HepG2 (cell line): ENCODE data around the gene FAM228B. TPM values are rescaled to one million over a fixed set of nuclear protein-coding genes. Genes with fewer than 3 reads are reported as not detected.
A peak's percentile ranks its signal among the peaks of the same experiment; 100 is the strongest.

Experiments used
- ATF7 ChIP-seq, 2 experiments: fragments of 450-650 bp in 1 of 2; sonication (generic) in 1 of 2; formaldehyde crosslinking in 1 of 2; IDR thresholded peaks; 2 replicates each; pipeline versions ENCODE4 v1.4.0 to v1.6.1; 2016 to 2020; ENCODE audit warnings: antibody characterized with exemption in 1 of 2, mild to moderate bottlenecking in 1 of 2, missing genetic modification reagents in 1 of 2
- BCL6 ChIP-seq: IDR thresholded peaks from 2 replicates; pipeline ENCODE4 v1.6.1; 2016; ENCODE audit warnings: missing genetic modification reagents, missing compliant biosample characterization
- CREB1 ChIP-seq, 2 experiments: fragments of 450-650 bp in 1 of 2; IDR thresholded peaks; 2 replicates each; pipeline ENCODE4 v1.6.1; 2016 to 2017; ENCODE audit warnings: control low read depth in 1 of 2, mild to moderate bottlenecking in 1 of 2, missing compliant biosample characterization in 1 of 2, missing genetic modification characterization in 1 of 2
- CREM ChIP-seq, 2 experiments: sonication (generic) in 1 of 2; formaldehyde crosslinking in 1 of 2; IDR thresholded peaks; 2 replicates each; pipeline versions ENCODE4 v1.4.0 to v1.6.1; 2016 to 2020; ENCODE audit warnings: antibody characterized with exemption in 1 of 2, mild to moderate bottlenecking in 1 of 2, missing genetic modification reagents in 1 of 2
- ELK4 ChIP-seq: sonication (generic); formaldehyde crosslinking; IDR thresholded peaks from 2 replicates; pipeline ENCODE4 v1.9.0; 2021; ENCODE audit warnings: missing genetic modification reagents, borderline replicate concordance
- FOXP4 ChIP-seq: sonication (generic); formaldehyde crosslinking; IDR thresholded peaks from 2 replicates; pipeline ENCODE4 v1.4.0; 2020; ENCODE audit warnings: missing genetic modification reagents
- HHEX ChIP-seq: IDR thresholded peaks from 2 replicates; pipeline ENCODE4 v1.6.1; 2016; ENCODE audit warnings: control low read depth
- ISL2 ChIP-seq: sonication (generic); formaldehyde crosslinking; IDR thresholded peaks from 2 replicates; pipeline ENCODE4 v1.5.0; 2020; ENCODE audit warnings: missing genetic modification reagents
- NFE2 ChIP-seq: sonication (generic); formaldehyde crosslinking; IDR thresholded peaks from 2 replicates; pipeline ENCODE4 v1.4.0; 2020; ENCODE audit warnings: missing genetic modification reagents
- PCBP2 ChIP-seq: fragments of 200-400 bp; formaldehyde crosslinking; optimal IDR thresholded peaks from 2 replicates; pipeline ENCODE3; 2018; ENCODE audit warnings: low read length, low read depth; ENCODE audit not compliant: poor library complexity, severe bottlenecking
- SOX13 ChIP-seq, 3 experiments: fragments of 450-650 bp in 1 of 3; sonication (generic) in 1 of 3; formaldehyde crosslinking in 1 of 3; IDR thresholded peaks in 2 of 3; conservative IDR thresholded peaks in 1 of 3; 2 replicates each; pipeline versions ENCODE4 v1.5.0 to v1.6.1; 2016 to 2020; ENCODE audit warnings: antibody characterized with exemption in 1 of 3, mild to moderate bottlenecking in 1 of 3, missing compliant biosample characterization in 1 of 3, missing genetic modification reagents in 1 of 3, moderate library complexity in 1 of 3
- SOX5 ChIP-seq: IDR thresholded peaks from 2 replicates; pipeline ENCODE4 v1.6.1; 2016; ENCODE audit warnings: borderline replicate concordance
- TARDBP ChIP-seq: sonication (generic); formaldehyde crosslinking; IDR thresholded peaks from 2 replicates; pipeline ENCODE4 v1.8.0; 2022; ENCODE audit warnings: mild to moderate bottlenecking, missing genetic modification reagents
- TEAD3 ChIP-seq: optimal IDR thresholded peaks from 2 replicates; pipeline ENCODE3; 2016; ENCODE audit warnings: borderline replicate concordance
- THRA ChIP-seq: sonication (generic); formaldehyde crosslinking; IDR thresholded peaks from 2 replicates; pipeline ENCODE4 v1.4.0; 2020; ENCODE audit warnings: missing genetic modification reagents, borderline replicate concordance
- ZNF180 ChIP-seq: sonication (generic); formaldehyde crosslinking; IDR thresholded peaks from 2 replicates; pipeline ENCODE4 v1.4.0; 2020; ENCODE audit warnings: low read depth, missing genetic modification reagents, borderline replicate concordance
- ZNF282 ChIP-seq: fragments of 450-650 bp; IDR thresholded peaks from 2 replicates; pipeline ENCODE4 v1.6.1; 2018; ENCODE audit not compliant: partially characterized antibody
- ZNF660 ChIP-seq: sonication (generic); formaldehyde crosslinking; IDR thresholded peaks from 2 replicates; pipeline ENCODE4 v1.5.1; 2020; ENCODE audit warnings: mild to moderate bottlenecking, low read depth, missing genetic modification reagents, borderline replicate concordance
- ZNF777 ChIP-seq: sonication (generic); formaldehyde crosslinking; IDR thresholded peaks from 2 replicates; pipeline ENCODE4 v1.4.0; 2020; ENCODE audit warnings: missing genetic modification reagents
- polyA plus RNA-seq, 8 experiments: library from polyadenylated mRNA; depleted of rRNA in 3 of 8; stranded (reverse) in 7 of 8; unstranded in 1 of 8; fragments of >200 nt; fragmentation: Illumina TruSeq in 4 of 8; extraction: Trizol in 4 of 8; gene quantifications; 2 replicates each; pipeline versions ENCODE4 v1.2.1 to v1.2.3, GENCODE V29; 2011 to 2016; ENCODE audit warnings: low read depth in 4 of 8, missing spikeins in 1 of 8, mixed read lengths in 1 of 8; ENCODE audit not compliant: insufficient read depth in 1 of 8
- total RNA-seq, 5 experiments: library from RNA; depleted of rRNA; stranded (reverse); fragments of >200 nt; fragmentation: Illumina TruSeq; extraction: Trizol; gene quantifications; 2 replicates each; pipeline ENCODE4 v1.2.3, GENCODE V29; 2016; ENCODE audit warnings: low read depth in 1 of 5
- TF ChIP-seq, protein P1 (sequence below): sonication (generic); formaldehyde crosslinking; IDR thresholded peaks from 2 replicates; pipeline ENCODE4 v1.8.1; 2023; ENCODE audit warnings: mild to moderate bottlenecking, inconsistent platforms, moderate library complexity, missing genetic modification reagents, borderline replicate concordance
- TF ChIP-seq, protein P2 (sequence below): sonication (generic); formaldehyde crosslinking; IDR thresholded peaks from 2 replicates; pipeline ENCODE4 v1.8.1; 2023; ENCODE audit warnings: mild to moderate bottlenecking, missing genetic modification reagents
- TF ChIP-seq, protein P3 (sequence below): sonication (generic); formaldehyde crosslinking; IDR thresholded peaks from 2 replicates; pipeline ENCODE4 v1.8.0; 2022; ENCODE audit warnings: missing genetic modification reagents, mild to moderate bottlenecking, borderline replicate concordance

The FAM228B gene
- total and polyA plus RNA-seq, 2 of the 13 experiments (the other 11 are each of a cell fraction or from before 2014, with no cell fraction given): 0.79 to 1.1 TPM

DNA sequence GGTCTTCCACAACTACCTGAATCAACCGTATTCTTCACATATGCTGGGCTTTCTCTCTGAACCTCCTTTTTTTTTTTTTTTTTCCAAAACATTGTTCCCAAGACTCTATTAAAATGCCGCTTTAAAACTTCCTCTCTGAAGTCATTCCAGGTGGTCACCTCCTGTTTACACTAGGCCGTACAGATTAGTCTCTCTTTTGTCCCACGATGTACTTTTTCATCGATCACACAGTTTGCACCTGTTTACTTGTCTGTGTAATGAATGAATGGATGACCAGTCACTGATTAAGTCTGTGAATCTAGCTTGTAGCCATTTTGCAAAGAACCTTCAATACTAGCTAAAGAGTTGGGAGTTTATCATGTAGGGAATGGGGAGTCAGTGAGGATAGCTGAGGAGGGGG lies 34.9 kb downstream of the FAM228B start (continued):
- 0 out of 2 replicates have a peak, but pooled peaks have one; percentile 51 for TF ChIP-seq THRA (CRISPR knock-in tag)
- TF ChIP-seq ZNF282: no peak
- peak; percentile 91 for TF ChIP-seq SOX13 (IDR thresholded peaks at IDR 0.05)
- TF ChIP-seq SOX13 (CRISPR knock-in tag; conservative IDR thresholded peaks at IDR 0.05 in 1 of 2, IDR thresholded peaks at IDR 0.05 in 1 of 2): peak in 1 of 2 experiments; percentile 94; a peak in 2 of 4 replicates
- TF ChIP-seq FOXP4 (CRISPR knock-in tag): peak; percentile 77
- TF ChIP-seq ZNF660 (CRISPR knock-in tag): no peak
- TF ChIP-seq BCL6 (CRISPR knock-in tag): peak; percentile 61; the same call in 1 of the 2 replicates
- TF ChIP-seq ELK4 (CRISPR knock-in tag): no peak
- TF ChIP-seq PCBP2: no peak
- peak; percentile 97 for TF ChIP-seq SOX5 (CRISPR knock-in tag)
- TF ChIP-seq, protein P1, sequence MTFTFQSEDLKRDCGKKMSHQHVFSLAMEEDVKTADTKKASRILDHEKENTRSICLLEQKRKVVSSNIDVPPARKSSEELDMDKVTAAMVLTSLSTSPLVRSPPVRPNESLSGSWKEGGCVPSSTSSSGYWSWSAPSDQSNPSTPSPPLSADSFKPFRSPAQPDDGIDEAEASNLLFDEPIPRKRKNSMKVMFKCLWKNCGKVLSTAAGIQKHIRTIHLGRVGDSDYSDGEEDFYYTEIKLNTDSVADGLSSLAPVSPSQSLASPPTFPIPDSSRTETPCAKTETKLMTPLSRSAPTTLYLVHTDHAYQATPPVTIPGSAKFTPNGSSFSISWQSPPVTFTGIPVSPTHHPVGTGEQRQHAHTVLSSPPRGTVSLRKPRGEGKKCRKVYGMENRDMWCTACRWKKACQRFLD: no peak
- peak; percentile 45 for TF ChIP-seq TEAD3 (CRISPR knock-in tag)
- TF ChIP-seq, protein P2, sequence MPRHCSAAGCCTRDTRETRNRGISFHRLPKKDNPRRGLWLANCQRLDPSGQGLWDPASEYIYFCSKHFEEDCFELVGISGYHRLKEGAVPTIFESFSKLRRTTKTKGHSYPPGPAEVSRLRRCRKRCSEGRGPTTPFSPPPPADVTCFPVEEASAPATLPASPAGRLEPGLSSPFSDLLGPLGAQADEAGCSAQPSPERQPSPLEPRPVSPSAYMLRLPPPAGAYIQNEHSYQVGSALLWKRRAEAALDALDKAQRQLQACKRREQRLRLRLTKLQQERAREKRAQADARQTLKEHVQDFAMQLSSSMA (CRISPR knock-in tag): no peak
- TF ChIP-seq, protein P3, sequence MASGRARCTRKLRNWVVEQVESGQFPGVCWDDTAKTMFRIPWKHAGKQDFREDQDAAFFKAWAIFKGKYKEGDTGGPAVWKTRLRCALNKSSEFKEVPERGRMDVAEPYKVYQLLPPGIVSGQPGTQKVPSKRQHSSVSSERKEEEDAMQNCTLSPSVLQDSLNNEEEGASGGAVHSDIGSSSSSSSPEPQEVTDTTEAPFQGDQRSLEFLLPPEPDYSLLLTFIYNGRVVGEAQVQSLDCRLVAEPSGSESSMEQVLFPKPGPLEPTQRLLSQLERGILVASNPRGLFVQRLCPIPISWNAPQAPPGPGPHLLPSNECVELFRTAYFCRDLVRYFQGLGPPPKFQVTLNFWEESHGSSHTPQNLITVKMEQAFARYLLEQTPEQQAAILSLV: no peak
- TF ChIP-seq ZNF180: no peak
- TF ChIP-seq TARDBP: 0 out of 2 replicates have a peak, but pooled peaks have one; percentile 39
- no peak for TF ChIP-seq NFE2 (CRISPR knock-in tag)
- TF ChIP-seq ATF7 (IDR thresholded peaks at IDR 0.05): no peak
- TF ChIP-seq ATF7 (CRISPR knock-in tag; IDR thresholded peaks at IDR 0.05): no peak
- TF ChIP-seq CREM (IDR thresholded peaks at IDR 0.05): peak; percentile 27; the same call in 1 of the 2 replicates
- no peak for TF ChIP-seq CREM (CRISPR knock-in tag; IDR thresholded peaks at IDR 0.05)
- TF ChIP-seq CREB1 (IDR thresholded peaks at IDR 0.05): no peak
- peak; percentile 51 for TF ChIP-seq CREB1 (CRISPR knock-in tag; IDR thresholded peaks at IDR 0.05)
- peak; percentile 84 for TF ChIP-seq HHEX (CRISPR knock-in tag)
- TF ChIP-seq ZNF777 (CRISPR knock-in tag): no peak
- TF ChIP-seq ISL2 (CRISPR knock-in tag): no peak
